ENCODE results near the gene PUS3. TPM values are rescaled to one million over a fixed set of nuclear protein-coding genes. Genes with fewer than 3 reads are reported as not detected.
"Not testable (repeated sequence)": the region's sequence is repeated elsewhere in the genome, so short reads cannot be mapped to it uniquely, and the experiment has no call there.

The PUS3 gene
- total RNA-seq, 1 experiment from 2014 or later = 5.7 TPM

- Histone ChIP-seq H3K27ac (no peak overlapping the region), H3K9me3 (ENCODE audit: insufficient read depth, low read depth) (no peaks in the 10 kb centered on the region), H3K36me3 (ENCODE audit: low read depth) (no peaks in the 10 kb centered on the region), H3K79me2 (ENCODE audit: low read depth) (no peaks in the 10 kb centered on the region), H3K4me2 (no peak overlapping the region), H4K20me1 (ENCODE audit: insufficient read depth) (no peaks in the 10 kb centered on the region), H3F3A (ENCODE audit: insufficient read depth, low read depth) (no peaks in the 10 kb centered on the region), H2AFZ (no peak overlapping the region), H3K4me3 (no peak overlapping the region), H3K9me2 (ENCODE audit: insufficient read depth) (no peaks in the 10 kb centered on the region), H3K4me1 (replicated peaks; ENCODE audit: insufficient read depth) (no peaks in the 10 kb centered on the region), H3K27me3 (ENCODE audit: insufficient read depth, low read depth) (peaks cover 47% of the 10 kb centered on the region)
- TF ChIP-seq EZH2 (IDR thresholded peaks at IDR 0.05; ENCODE audit: low read depth) (no peak), CTCF (conservative IDR thresholded peaks at IDR 0.05) (no peak)
- no peak for DNase-seq
- intact Hi-C loops (cut with micrococcal nuclease; ENCODE audit: unreplicated experiment) = no loop called here
- CTCF ChIA-PET = no interaction called here
- POLR2A ChIA-PET (ENCODE audit: unreplicated experiment) = no interaction called here
- no TSS peak for BruUV-seq (replicated peaks)
Measured at GRCh38 chr11:125918140-125918840, 15.3 kb upstream of the PUS3 start.

GRCh38 chr11:125916683-125917347 is 13.8 kb upstream of the PUS3 start:
- no peaks in the 10 kb centered on the region for H3F3A ChIP-seq (ENCODE audit: insufficient read depth, low read depth)
- no peaks in the 10 kb centered on the region for H3K9me2 ChIP-seq (ENCODE audit: insufficient read depth)
- peaks cover 44% of the 10 kb centered on the region for H3K27me3 ChIP-seq (ENCODE audit: insufficient read depth, low read depth)
- ChIA-PET CTCF (interaction anchor here (0.5 kb wide), 2 partner anchors 419 to 631 kb away, joined by 3 to 4 read pairs; no protein-coding TSS in a partner anchor), POLR2A (ENCODE audit: unreplicated experiment) (no interaction called here)
- DNase-seq = no peak
- no peaks in the 10 kb centered on the region for H3K79me2 ChIP-seq (ENCODE audit: low read depth)
- no peaks in the 10 kb centered on the region for H4K20me1 ChIP-seq (ENCODE audit: insufficient read depth)
- no peak overlapping the region for H3K27ac ChIP-seq
- no peak overlapping the region for H3K4me2 ChIP-seq
- H3K36me3 ChIP-seq (ENCODE audit: low read depth) = no peaks in the 10 kb centered on the region
- H2AFZ ChIP-seq = no peak overlapping the region
- H3K9me3 ChIP-seq (ENCODE audit: insufficient read depth, low read depth) = no peaks in the 10 kb centered on the region
- intact Hi-C loops (cut with micrococcal nuclease; ENCODE audit: unreplicated experiment) = no loop called here
- no peak for TF ChIP-seq CTCF (conservative IDR thresholded peaks at IDR 0.05)
- no peak for TF ChIP-seq EZH2 (IDR thresholded peaks at IDR 0.05; ENCODE audit: low read depth)
- no peaks in the 10 kb centered on the region for H3K4me1 ChIP-seq (replicated peaks; ENCODE audit: insufficient read depth)
- no TSS peak for BruUV-seq (replicated peaks)
- H3K4me3 ChIP-seq = no peak overlapping the region

DNA sequence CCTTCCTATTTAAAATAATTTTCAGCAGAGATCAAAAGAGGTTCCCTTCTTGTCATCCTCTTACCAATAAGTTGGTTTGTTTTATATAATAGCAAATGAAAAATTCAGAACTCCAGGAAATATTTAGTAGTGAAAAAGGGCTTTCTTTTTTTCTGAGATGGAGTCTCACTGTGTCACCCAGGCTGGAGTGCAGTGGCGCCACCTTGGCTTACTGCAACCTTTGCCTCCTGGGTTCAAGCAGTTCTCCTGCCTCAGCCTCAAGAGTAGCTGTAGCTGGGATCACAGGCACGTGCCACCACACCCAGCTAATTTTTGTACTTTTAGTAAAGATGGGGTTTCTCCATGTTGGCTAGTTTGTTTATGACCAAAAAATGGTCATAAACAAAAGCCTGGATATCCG is 11.6 kb upstream of the PUS3 start:
- intact Hi-C loops (cut with micrococcal nuclease; ENCODE audit: unreplicated experiment); H3K9me2 ChIP-seq (ENCODE audit: insufficient read depth); BruUV-seq (replicated peaks); DNase-seq; H3K36me3 ChIP-seq (ENCODE audit: low read depth); H3K4me2 ChIP-seq; H2AFZ ChIP-seq; H3K4me1 ChIP-seq (replicated peaks; ENCODE audit: insufficient read depth); H4K20me1 ChIP-seq (ENCODE audit: insufficient read depth); CTCF ChIA-PET; H3K79me2 ChIP-seq (ENCODE audit: low read depth); H3K27ac ChIP-seq; H3F3A ChIP-seq (ENCODE audit: insufficient read depth, low read depth); H3K4me3 ChIP-seq; POLR2A ChIA-PET (ENCODE audit: unreplicated experiment); H3K9me3 ChIP-seq (ENCODE audit: insufficient read depth, low read depth): not testable (repeated sequence)
- peaks cover 58% of the 10 kb centered on the region for H3K27me3 ChIP-seq (ENCODE audit: insufficient read depth, low read depth)
